NB4 (cell line): Measurements from ENCODE around the gene SLC26A6.

ENCODE experiments used
- DNase-seq: peaks from one replicate; pipeline ENCODE4 v3.0.0; 2010; ENCODE audit warnings: low read depth
- H3K4me3 ChIP-seq: one replicate; pipeline ENCODE4 v1.5.1; 2011; ENCODE audit warnings: mild to moderate bottlenecking, low read depth, low read length, moderate library complexity
- MYC ChIP-seq: IDR thresholded peaks from 2 replicates; pipeline ENCODE4 v1.6.1; 2011; ENCODE audit warnings: low read depth, low read length
- POLR2A ChIP-seq: IDR thresholded peaks from 2 replicates; pipeline ENCODE4 v1.6.1; 2011; ENCODE audit warnings: mild to moderate bottlenecking; ENCODE audit not compliant: insufficient read length; ENCODE audit errors: extremely low read depth
- TF ChIP-seq, protein P1 (sequence below): IDR thresholded peaks from 2 replicates; pipeline ENCODE4 v1.6.1; 2011; ENCODE audit warnings: low read depth, low read length
- TF ChIP-seq, protein P2 (sequence below): IDR thresholded peaks from one replicate; pipeline ENCODE4 v1.5.1; 2012; ENCODE audit warnings: low read depth, low read length

The SLC26A6 gene

DNA sequence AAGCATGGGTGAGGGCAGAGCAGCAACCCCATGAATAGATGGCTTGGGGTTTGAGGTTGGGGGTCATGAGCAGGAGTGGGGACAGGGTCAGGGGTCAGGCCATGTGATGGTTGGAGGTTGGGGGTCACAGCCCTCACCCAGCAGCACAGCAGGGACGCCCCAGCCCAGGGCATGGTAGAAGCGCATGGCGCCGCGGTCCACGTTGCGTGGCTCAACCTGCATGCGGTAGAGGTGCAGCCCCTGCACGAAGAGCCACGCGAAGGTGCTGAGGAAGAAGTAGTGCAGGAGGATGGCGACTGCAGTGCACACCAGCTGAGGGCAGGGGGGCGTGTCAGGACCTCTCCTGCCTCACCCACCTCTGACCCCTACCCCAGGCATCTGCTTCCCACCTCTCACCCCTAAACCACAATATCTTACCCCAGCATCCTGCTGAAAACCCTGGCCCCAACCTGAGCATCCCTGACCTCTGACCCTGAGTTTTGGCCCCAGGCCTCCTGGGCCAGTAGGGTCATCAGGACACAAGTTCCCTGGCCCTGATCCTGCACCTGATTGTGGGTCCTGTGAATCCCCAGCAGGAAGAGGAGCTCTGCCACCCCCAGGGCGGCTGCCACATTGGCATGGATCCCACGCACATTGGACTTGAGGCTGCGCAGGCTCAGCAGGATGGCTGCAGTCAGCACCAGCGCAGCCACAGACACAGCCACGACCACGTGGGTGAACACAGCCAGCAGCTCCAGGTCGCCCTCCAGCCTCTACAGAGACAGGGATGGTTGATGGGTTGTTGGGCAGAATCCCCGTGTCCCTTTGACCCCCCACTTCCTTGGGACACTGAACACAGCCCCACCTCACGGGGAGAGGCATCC is 9.9 kb upstream of the SLC26A6 start:
- no peak for DNase-seq
- TF ChIP-seq, protein P1, sequence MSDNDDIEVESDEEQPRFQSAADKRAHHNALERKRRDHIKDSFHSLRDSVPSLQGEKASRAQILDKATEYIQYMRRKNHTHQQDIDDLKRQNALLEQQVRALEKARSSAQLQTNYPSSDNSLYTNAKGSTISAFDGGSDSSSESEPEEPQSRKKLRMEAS: no peak
- TF ChIP-seq, protein P2, sequence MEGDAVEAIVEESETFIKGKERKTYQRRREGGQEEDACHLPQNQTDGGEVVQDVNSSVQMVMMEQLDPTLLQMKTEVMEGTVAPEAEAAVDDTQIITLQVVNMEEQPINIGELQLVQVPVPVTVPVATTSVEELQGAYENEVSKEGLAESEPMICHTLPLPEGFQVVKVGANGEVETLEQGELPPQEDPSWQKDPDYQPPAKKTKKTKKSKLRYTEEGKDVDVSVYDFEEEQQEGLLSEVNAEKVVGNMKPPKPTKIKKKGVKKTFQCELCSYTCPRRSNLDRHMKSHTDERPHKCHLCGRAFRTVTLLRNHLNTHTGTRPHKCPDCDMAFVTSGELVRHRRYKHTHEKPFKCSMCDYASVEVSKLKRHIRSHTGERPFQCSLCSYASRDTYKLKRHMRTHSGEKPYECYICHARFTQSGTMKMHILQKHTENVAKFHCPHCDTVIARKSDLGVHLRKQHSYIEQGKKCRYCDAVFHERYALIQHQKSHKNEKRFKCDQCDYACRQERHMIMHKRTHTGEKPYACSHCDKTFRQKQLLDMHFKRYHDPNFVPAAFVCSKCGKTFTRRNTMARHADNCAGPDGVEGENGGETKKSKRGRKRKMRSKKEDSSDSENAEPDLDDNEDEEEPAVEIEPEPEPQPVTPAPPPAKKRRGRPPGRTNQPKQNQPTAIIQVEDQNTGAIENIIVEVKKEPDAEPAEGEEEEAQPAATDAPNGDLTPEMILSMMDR: no peak
- TF ChIP-seq MYC (no peak), POLR2A (no peak)
- no peak overlapping the region for H3K4me3 ChIP-seq

DNA sequence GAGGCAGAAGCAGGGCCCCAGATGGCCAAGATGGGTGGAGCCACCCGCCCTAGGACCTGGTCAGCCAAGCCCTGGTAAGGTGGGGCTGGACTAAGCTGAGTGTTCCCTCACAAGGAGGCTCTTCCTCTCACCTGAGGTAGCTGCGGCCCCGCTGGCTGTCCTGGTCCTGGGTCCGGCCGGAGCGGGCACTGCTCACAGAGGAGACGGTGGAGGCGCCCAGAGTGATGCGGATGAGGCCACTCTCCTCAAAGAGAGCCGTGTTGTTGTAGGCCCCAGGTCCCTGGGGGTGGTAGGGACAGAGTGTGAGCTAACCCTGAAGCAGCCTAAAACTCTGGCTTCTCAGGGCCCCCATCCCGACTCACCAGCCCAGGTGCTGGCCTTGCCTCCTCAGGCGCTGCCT is 7.3 kb upstream of the SLC26A6 start:
- H3K4me3 ChIP-seq: no peak overlapping the region
- TF ChIP-seq, protein P2: no peak
- TF ChIP-seq MYC (no peak), POLR2A (no peak)
- TF ChIP-seq, protein P1: no peak
- DNase-seq: no peak

DNA sequence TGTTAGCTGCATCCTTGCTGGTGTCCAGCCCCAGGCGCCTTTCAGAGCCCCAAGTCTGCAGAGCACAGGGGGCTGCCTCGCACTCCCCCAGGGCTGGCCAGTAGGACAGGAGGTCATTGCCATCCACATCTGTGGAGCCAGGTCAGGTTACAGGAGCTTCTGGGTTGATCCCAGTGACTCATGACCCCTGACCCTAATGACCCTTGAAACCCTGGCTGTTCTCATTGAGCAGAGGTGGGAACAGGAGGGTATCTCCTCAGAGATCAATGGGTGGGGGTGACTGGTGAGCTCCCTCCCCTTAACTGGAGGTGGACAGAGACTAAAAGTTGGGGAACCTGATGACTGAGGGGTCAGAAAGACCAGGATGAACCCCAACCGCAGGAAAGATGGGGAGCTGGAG is 6.1 kb upstream of the SLC26A6 start:
- no peak for TF ChIP-seq MYC
- TF ChIP-seq, protein P1: no peak
- TF ChIP-seq POLR2A: no peak
- TF ChIP-seq, protein P2: no peak
- DNase-seq: no peak
- no peak overlapping the region for H3K4me3 ChIP-seq

DNA sequence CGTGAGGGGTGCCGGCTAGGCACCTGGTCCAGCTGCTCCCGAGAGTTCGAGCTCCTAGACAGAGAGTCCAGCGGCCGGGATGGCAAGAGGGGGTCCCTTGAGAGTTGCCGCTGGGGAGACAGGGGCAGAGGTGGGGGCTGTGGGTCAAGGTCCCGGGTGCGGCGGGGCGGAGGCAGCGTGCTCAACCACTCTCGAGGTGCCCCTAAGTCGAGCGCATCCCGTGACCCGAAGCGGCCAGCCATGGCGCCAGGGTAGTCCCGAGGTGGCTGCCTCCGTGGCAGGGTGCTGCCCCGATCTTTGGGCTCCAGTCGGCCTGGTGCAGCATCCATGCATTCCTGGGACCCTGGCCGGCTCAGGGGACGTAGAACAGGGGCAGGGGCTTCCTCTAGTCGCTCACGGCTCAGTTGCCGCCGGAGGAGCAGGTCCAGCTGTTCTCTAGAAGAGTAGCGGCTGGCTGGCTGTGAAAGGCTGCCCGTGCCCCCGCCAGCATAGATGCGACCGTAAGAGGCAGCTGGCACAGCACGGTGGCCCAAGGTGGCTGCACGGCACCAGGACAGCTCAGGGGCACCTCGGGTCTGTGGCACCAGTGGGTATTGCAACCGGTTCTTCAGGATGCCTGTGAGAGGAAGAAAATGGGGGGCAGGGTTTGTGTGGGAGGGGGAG is 4.8 kb upstream of the SLC26A6 start:
- no peak overlapping the region for H3K4me3 ChIP-seq
- TF ChIP-seq, protein P2: no peak
- TF ChIP-seq, protein P1: no peak
- TF ChIP-seq MYC (no peak), POLR2A (no peak)
- DNase-seq: no peak

DNA sequence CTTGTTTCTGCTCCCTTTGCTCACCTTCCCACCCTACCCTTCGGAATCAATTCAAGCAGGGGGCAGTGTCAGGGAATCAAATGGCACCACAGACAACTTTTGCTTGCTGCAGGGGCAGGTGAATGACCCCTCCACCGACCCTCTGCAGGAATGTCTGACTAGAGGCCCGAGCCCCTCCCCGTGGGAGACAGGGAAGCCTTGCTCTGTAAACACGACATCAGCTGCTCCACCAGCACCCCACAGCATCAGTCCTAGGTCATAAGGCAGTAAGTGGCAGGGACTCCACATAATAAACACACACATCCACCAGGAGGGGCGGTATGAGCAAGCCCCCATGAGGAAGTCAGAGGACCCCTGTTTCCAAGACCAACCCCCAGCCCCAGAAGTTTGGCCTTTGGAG is 2.0 kb upstream of the SLC26A6 start:
- no peak overlapping the region for H3K4me3 ChIP-seq
- DNase-seq: no peak
- no peak for TF ChIP-seq POLR2A
- TF ChIP-seq MYC: no peak
- TF ChIP-seq, protein P2: no peak
- TF ChIP-seq, protein P1: no peak
